Esophagus squamous epithelium (tissue), 5 donors: ENCODE measurements around the gene RANGAP1. TPM values are rescaled to one million over a fixed set of nuclear protein-coding genes. Genes with fewer than 3 reads are reported as not detected.
A peak's percentile ranks its signal among the peaks of the same experiment; 100 is the strongest.

Experiments used
- DNase-seq: peaks from one replicate; lab custom pipeline; 2025; lab: John Stamatoyannopoulos, UW
- H3K27ac ChIP-seq, 4 donors: fragments of 200-600 bp; sonication (generic); one replicate each; pipeline ENCODE4 v1.5.1; 2016 to 2019; ENCODE audit warnings: mild to moderate bottlenecking in 1 of 4
- H3K27me3 ChIP-seq, 4 donors: fragments of 200-600 bp; sonication (generic); 1 replicate in 3 of 4; 2 replicates in 1 of 4; pipeline versions ENCODE4 v1.5.1 to v1.6.0; 2017 to 2021; ENCODE audit warnings: antibody characterized with exemption in 1 of 4
- H3K36me3 ChIP-seq, 3 donors: fragments of 200-600 bp; sonication (generic); one replicate each; pipeline ENCODE4 v1.5.1; 2016 to 2019
- H3K4me1 ChIP-seq, 3 donors: fragments of 200-600 bp; sonication (generic); one replicate each; pipeline ENCODE4 v1.5.1; 2017 to 2019
- H3K4me3 ChIP-seq, 4 donors: fragments of 200-600 bp; sonication (generic); 1 replicate in 3 of 4; 2 replicates in 1 of 4; pipeline ENCODE4 v1.5.1; 2016 to 2019; ENCODE audit warnings: mild to moderate bottlenecking in 2 of 4, moderate library complexity in 1 of 4
- H3K9me3 ChIP-seq, 3 donors: fragments of 200-600 bp; sonication (generic); one replicate each; pipeline ENCODE4 v1.5.1; 2016 to 2019
- CTCF ChIP-seq, 6 experiments: fragments of 450-650 bp in 4 of 6; fragments of 200-600 bp in 2 of 6; sonication (generic) in 2 of 6; IDR thresholded peaks; one replicate each; pipeline ENCODE4 v1.5.1; 2016 to 2019; ENCODE audit warnings: antibody characterized with exemption in 6 of 6, mild to moderate bottlenecking in 4 of 6, moderate library complexity in 4 of 6
- POLR2A ChIP-seq, 4 donors: fragments of 450-650 bp; IDR thresholded peaks; one replicate each; pipeline ENCODE4 v1.6.1; 2017; ENCODE audit warnings: antibody characterized with exemption in 4 of 4, mild to moderate bottlenecking in 4 of 4, moderate library complexity in 3 of 4
- WGBS, 2 donors: methylation state at CpG; one replicate each; pipeline ENCODE4 v1.1.5; 2018; 5-methylcytosine and 5-hydroxymethylcytosine counted together
- intact Hi-C: fragments of 100-400 bp; cut with DNase I; formaldehyde crosslinking; loops from one replicate; pipeline ENCODE4 v1.15.0; 2022
- total RNA-seq, 4 donors: library from RNA; depleted of rRNA; stranded (reverse); fragments of >200 nt; gene quantifications; one replicate each; pipeline ENCODE4 v1.1.0, GENCODE V29; 2016
- donor health status: DM: yes; HTN: yes; CAD: no.

Gene RANGAP1
- total RNA-seq, 4 donors from 2014 or later: 80.1 to 98.5 (median 84.5) TPM

- H3K27me3 ChIP-seq: no peaks in the 10 kb centered on the region
- TF ChIP-seq CTCF (IDR thresholded peaks at IDR 0.05) (no peak), POLR2A (IDR thresholded peaks at IDR 0.05) (peak in 2 of 4 donors; percentile 5 to 32)
- 1 to 7% methylated on average over 3 to 12 of the region's 30 CpGs for WGBS, 2 donors
- H3K36me3 ChIP-seq: peaks cover 6 to 39% (median 7%) of the 10 kb centered on the region in 3 donors
- intact Hi-C loops: no loop called here
- H3K4me3 ChIP-seq: peak overlapping the region; percentile 87 to 98 (median 90)
- DNase-seq: no peak
- H3K4me1 ChIP-seq: peaks cover 34 to 83% (median 41%) of the 10 kb centered on the region in 3 donors
- no peaks in the 10 kb centered on the region for H3K9me3 ChIP-seq
- peak overlapping the region; percentile 91 to 99 (median 96) for H3K27ac ChIP-seq
These were observed 557 bp downstream of the RANGAP1 start for GRCh38 chr22:41285441-41285819.

GRCh38 chr22:41284465-41284864 lies 1.5 kb downstream of the RANGAP1 start:
- intact Hi-C loops: no loop called here
- DNase-seq: no peak
- Histone ChIP-seq H3K9me3 (no peaks in the 10 kb centered on the region), H3K27me3 (no peaks in the 10 kb centered on the region), H3K36me3 (peaks cover 6 to 48% (median 7%) of the 10 kb centered on the region in 3 donors), H3K4me1 (peaks cover 44 to 84% (median 49%) of the 10 kb centered on the region in 3 donors), H3K27ac (peak overlapping the region in 3 of 4 donors; percentile 96 to 99 (median 97)), H3K4me3 (peak overlapping the region in 2 of 4 donors; percentile 93 to 98)
- WGBS, 2 donors: 36 to 69% methylated on average over 10 of the region's 10 CpGs
- TF ChIP-seq POLR2A (IDR thresholded peaks at IDR 0.05) (peak in 1 of 4 donors; percentile 16), CTCF (IDR thresholded peaks at IDR 0.05) (no peak)

GRCh38 chr22:41280854-41281253 lies 5.1 kb downstream of the RANGAP1 start:
- intact Hi-C loops: no loop called here

GRCh38 chr22:41280065-41280464 lies 5.9 kb downstream of the RANGAP1 start:
- WGBS, 2 donors: 25 to 53% methylated on average over 2 to 3 of the region's 3 CpGs
- H3K4me1 ChIP-seq: peaks cover 28 to 59% (median 29%) of the 10 kb centered on the region in 3 donors
- H3K27me3 ChIP-seq: no peaks in the 10 kb centered on the region
- no peaks in the 10 kb centered on the region for H3K9me3 ChIP-seq
- H3K36me3 ChIP-seq: peaks cover 14 to 92% (median 20%) of the 10 kb centered on the region in 3 donors
- no peak for TF ChIP-seq CTCF (IDR thresholded peaks at IDR 0.05)
- no peak for TF ChIP-seq POLR2A (IDR thresholded peaks at IDR 0.05)
- no peak for DNase-seq
- H3K4me3 ChIP-seq: no peak overlapping the region
- peak overlapping the region in 3 of 4 donors; percentile 32 to 73 (median 50) for H3K27ac ChIP-seq
- intact Hi-C loops: no loop called here

More at GRCh38 chr22:41280854-41281253, 5.1 kb downstream of the RANGAP1 start:
- Histone ChIP-seq H3K4me1 (peaks cover 31 to 63% (median 33%) of the 10 kb centered on the region in 3 donors), H3K36me3 (peaks cover 14 to 84% (median 14%) of the 10 kb centered on the region in 3 donors), H3K27me3 (no peaks in the 10 kb centered on the region), H3K4me3 (no peak overlapping the region), H3K27ac (peak overlapping the region in 3 of 4 donors; percentile 15 to 73 (median 26)), H3K9me3 (no peaks in the 10 kb centered on the region)
- TF ChIP-seq CTCF (IDR thresholded peaks at IDR 0.05) (no peak), POLR2A (IDR thresholded peaks at IDR 0.05) (no peak)
- 67% methylated on average over 1 of the region's 2 CpGs; no CpG with 5 or more reads in 1 of the 2 donors for WGBS, 2 donors
- no peak for DNase-seq

- Histone ChIP-seq H3K4me3 (no peak overlapping the region), H3K9me3 (no peaks in the 10 kb centered on the region), H3K27ac (peak overlapping the region in 1 of 4 donors; percentile 1), H3K27me3 (no peaks in the 10 kb centered on the region), H3K36me3 (peaks cover 16 to 100% (median 25%) of the 10 kb centered on the region in 3 donors), H3K4me1 (peaks cover 13 to 63% (median 17%) of the 10 kb centered on the region in 3 donors)
- intact Hi-C loops: no loop called here
- TF ChIP-seq CTCF (IDR thresholded peaks at IDR 0.05): no peak
- TF ChIP-seq POLR2A (IDR thresholded peaks at IDR 0.05): no peak
- DNase-seq: no peak
- 55 to 88% methylated on average over 4 of the region's 4 CpGs for WGBS, 2 donors
These were observed 11.1 kb downstream of the RANGAP1 start for GRCh38 chr22:41274856-41275255.
